MCF 10A (cell line): ENCODE results near the gene NKAIN1. TPM values are rescaled to one million over a fixed set of nuclear protein-coding genes. Genes with fewer than 3 reads are reported as not detected.
A peak's percentile ranks its signal among the peaks of the same experiment; 100 is the strongest.

Experiments used
- BruUV-seq: library from RNA; stranded (reverse); fragments of 400-500 nt; replicated peaks from 2 replicates; lab custom pipeline; 2021; lab: Mats Ljungman, UMichigan
- CTCF ChIA-PET: fragments of 300-600 bp; sonication (Branson Sonifier 250); formaldehyde crosslinking; extraction: SDS; loops from one replicate; lab custom pipeline; 2021; ENCODE audit warnings: antibody characterized with exemption, inconsistent platforms; lab: Yijun Ruan, JAX
- POLR2A ChIA-PET: fragments of 300-600, 350-650 bp; sonication (Branson Sonifier 250); formaldehyde crosslinking; extraction: SDS; loops from one replicate; lab custom pipeline; 2020; ENCODE audit warnings: antibody characterized with exemption, inconsistent platforms; lab: Yijun Ruan, JAX
- DNase-seq: peaks from one replicate; pipeline ENCODE4 v3.0.0-alpha.2; 2018; ENCODE audit not compliant: unreplicated experiment
- H3K27ac Mint-ChIP-seq: one replicate; pipeline ENCODE4 v1.8.0; 2022; ENCODE audit warnings: mild to moderate bottlenecking, low read depth, mixed read lengths; ENCODE audit not compliant: unreplicated experiment
- H3K27me3 Mint-ChIP-seq: one replicate; pipeline ENCODE4 v1.8.0; 2022; ENCODE audit warnings: mixed read lengths; ENCODE audit not compliant: insufficient read depth, unreplicated experiment
- H3K36me3 Mint-ChIP-seq: one replicate; pipeline ENCODE4 v1.8.0; 2022; ENCODE audit warnings: mild to moderate bottlenecking, moderate library complexity, mixed read lengths; ENCODE audit not compliant: insufficient read depth, unreplicated experiment
- H3K4me1 Mint-ChIP-seq: one replicate; pipeline ENCODE4 v1.8.0; 2022; ENCODE audit warnings: mixed read lengths; ENCODE audit not compliant: insufficient read depth, unreplicated experiment
- H3K4me3 Mint-ChIP-seq: one replicate; pipeline ENCODE4 v1.8.0; 2022; ENCODE audit warnings: mild to moderate bottlenecking, moderate library complexity, mixed read lengths; ENCODE audit not compliant: unreplicated experiment
- H3K9me3 Mint-ChIP-seq: one replicate; pipeline ENCODE4 v1.8.0; 2022; ENCODE audit warnings: mixed read lengths; ENCODE audit not compliant: unreplicated experiment
- CTCF ChIP-seq: fragments of 200-600 bp; IDR thresholded peaks from one replicate; pipeline ENCODE4 v1.8.0; 2022; ENCODE audit warnings: antibody characterized with exemption, mild to moderate bottlenecking; ENCODE audit not compliant: unreplicated experiment
- intact Hi-C: fragments of 100-400 bp; cut with micrococcal nuclease; formaldehyde crosslinking; loops from 2 replicates; pipeline ENCODE4 v1.14.1; 2022
- total RNA-seq: library from RNA; stranded (reverse); gene quantifications from 2 replicates; pipeline ENCODE4 v1.2.3, GENCODE V29; 2022

The NKAIN1 gene
- total RNA-seq, 1 experiment from 2014 or later: not detected

- TF ChIP-seq CTCF: no peak
- no peaks in the 10 kb centered on the region for H3K9me3 Mint-ChIP-seq
- DNase-seq: no peak
- no peak overlapping the region for H3K27ac Mint-ChIP-seq
- H3K4me1 Mint-ChIP-seq: peaks cover 16% of the 10 kb centered on the region
- POLR2A ChIA-PET: interaction anchor here (1.3 kb wide), 1 partner anchor 11 kb away, joined by 4 read pairs; no protein-coding TSS in a partner anchor
- intact Hi-C loops: no loop called here
- no TSS peak for BruUV-seq
- no peaks in the 10 kb centered on the region for H3K27me3 Mint-ChIP-seq
- CTCF ChIA-PET: interaction anchor here (0.8 kb wide), 1 partner anchor 49 kb away, joined by 5 read pairs; no protein-coding TSS in a partner anchor
- peaks cover 8% of the 10 kb centered on the region for H3K36me3 Mint-ChIP-seq
- H3K4me3 Mint-ChIP-seq: no peak overlapping the region
Observed at GRCh38 chr1:31159323-31159722, 80.4 kb downstream of the NKAIN1 start.

GRCh38 chr1:31155216-31155806 lies 84.4 kb downstream of the NKAIN1 start:
- DNase-seq: peak; percentile 72
- Mint-ChIP-seq H3K36me3 (peaks cover 8% of the 10 kb centered on the region), H3K9me3 (peaks cover 8% of the 10 kb centered on the region), H3K27ac (peak overlapping the region; percentile 95), H3K4me3 (peak overlapping the region; percentile 82), H3K4me1 (peaks cover 20% of the 10 kb centered on the region), H3K27me3 (no peaks in the 10 kb centered on the region)
- POLR2A ChIA-PET: interaction anchor here (1.3 to 1.9 kb wide), 4 partner anchors 10 to 94 kb away, joined by 5 to 30 read pairs (median 7); partner anchors contain the start of gene PUM1
- intact Hi-C loops: loop anchor here (1.0 kb wide), 1 partner anchor 90 kb away; the partner anchor contains the start of gene PUM1
- TF ChIP-seq CTCF: peak; percentile 36
- CTCF ChIA-PET: interaction anchor here (0.6 kb wide), 2 partner anchors 156 to 162 kb away, joined by 3 to 4 read pairs; no protein-coding TSS in a partner anchor
- no TSS peak for BruUV-seq

- Mint-ChIP-seq H3K27me3 (no peaks in the 10 kb centered on the region), H3K4me1 (peaks cover 20% of the 10 kb centered on the region), H3K36me3 (peaks cover 8% of the 10 kb centered on the region), H3K9me3 (peaks cover 8% of the 10 kb centered on the region), H3K4me3 (peak overlapping the region; percentile 82), H3K27ac (peak overlapping the region; percentile 95)
- DNase-seq: peak; percentile 87
- no TSS peak for BruUV-seq
- intact Hi-C loops: loop anchor here (1.0 kb wide), 1 partner anchor 89 kb away; the partner anchor contains the start of gene PUM1
- POLR2A ChIA-PET: interaction anchor here (0.8 to 1.9 kb wide), 15 partner anchors 8 to 220 kb away, joined by 3 to 30 read pairs (median 5); partner anchors contain the start of gene PUM1
- TF ChIP-seq CTCF: no peak
- CTCF ChIA-PET: interaction anchor here (0.6 to 1.0 kb wide), 2 partner anchors 26 to 162 kb away, joined by 3 read pairs; no protein-coding TSS in a partner anchor
Observed at GRCh38 chr1:31154632-31155215, 85.0 kb downstream of the NKAIN1 start.
